SU-DHL-6 (cell line): ENCODE data around the gene SLC38A9.
A peak's percentile ranks its signal among the peaks of the same experiment; 100 is the strongest.

ENCODE experiments used
- H2AFZ ChIP-seq: fragments of 200-600 bp; sonication (generic); 2 replicates; pipeline ENCODE4 v1.6.1; 2014; ENCODE audit warnings: low read depth, mild to moderate bottlenecking, moderate library complexity, mixed read lengths, antibody characterized with exemption, low read length; ENCODE audit not compliant: severe bottlenecking
- H3F3A ChIP-seq: fragments of 200-600 bp; shearing (Covaris generic); 2 replicates; pipeline ENCODE4 v1.6.0; 2016; ENCODE audit warnings: antibody characterized with exemption, mild to moderate bottlenecking; ENCODE audit not compliant: insufficient read depth
- H3K27ac ChIP-seq: fragments of 200-600 bp; sonication (generic); 2 replicates; pipeline ENCODE4 v1.5.1; 2016; ENCODE audit warnings: low read depth, mild to moderate bottlenecking, low read length, moderate library complexity, mixed read lengths
- H3K27me3 ChIP-seq: fragments of 200-600 bp; sonication (generic), shearing (Covaris generic); 2 replicates; pipeline ENCODE4 v1.6.0; 2014; ENCODE audit warnings: mild to moderate bottlenecking, low read length
- H3K36me3 ChIP-seq: fragments of 200-600 bp; sonication (generic); 2 replicates; pipeline ENCODE4 v1.6.1; 2014; ENCODE audit warnings: mild to moderate bottlenecking, low read length, mixed read lengths
- H3K4me2 ChIP-seq: fragments of 300-600, 200-600 bp; shearing (Covaris generic), sonication (generic); 2 replicates; pipeline ENCODE4 v1.6.0; 2014; ENCODE audit warnings: low read length, low read depth, mild to moderate bottlenecking; ENCODE audit not compliant: poor library complexity, severe bottlenecking
- H3K4me3 ChIP-seq: fragments of 200-600 bp; sonication (generic); 2 replicates; pipeline ENCODE4 v1.5.1; 2014; ENCODE audit warnings: antibody characterized with exemption, low read length, mild to moderate bottlenecking, mixed read lengths; ENCODE audit not compliant: insufficient read depth, poor library complexity, severe bottlenecking
- H3K79me2 ChIP-seq: fragments of 200-600 bp; sonication (generic); 2 replicates; pipeline ENCODE4 v1.6.1; 2014; ENCODE audit warnings: mild to moderate bottlenecking, low read length, moderate library complexity; ENCODE audit not compliant: insufficient read depth
- H3K9ac ChIP-seq: fragments of 200-600 bp; sonication (generic); 2 replicates; pipeline ENCODE4 v1.7.0; 2014; ENCODE audit warnings: mild to moderate bottlenecking, low read length
- H3K9me2 ChIP-seq: fragments of 200-600 bp; sonication (generic); replicated peaks from 2 replicates; pipeline ENCODE4 v1.6.1; 2014; ENCODE audit warnings: low read length; ENCODE audit not compliant: insufficient read depth
- H3K9me3 ChIP-seq: fragments of 200-600 bp; sonication (generic); 2 replicates; pipeline ENCODE4 v1.6.1; 2014; ENCODE audit warnings: low read length, mixed read lengths; ENCODE audit not compliant: insufficient read depth
- H4K20me1 ChIP-seq: fragments of 200-600 bp; sonication (generic); 2 replicates; pipeline ENCODE4 v1.6.1; 2014; ENCODE audit warnings: low read depth, mild to moderate bottlenecking, antibody characterized with exemption, low read length, moderate library complexity, mixed read lengths
- CTCF ChIP-seq: fragments of 200-600 bp; sonication (generic); IDR thresholded peaks from one replicate; pipeline ENCODE4 v1.5.1; 2017; ENCODE audit warnings: antibody characterized with exemption, mild to moderate bottlenecking, low read length, moderate library complexity; ENCODE audit not compliant: insufficient read depth, poor library complexity, severe bottlenecking
- EZH2phosphoT487 ChIP-seq: fragments of 200-600 bp; sonication (generic), shearing (Covaris generic); conservative IDR thresholded peaks from 2 replicates; pipeline ENCODE4 v1.6.1; 2018; ENCODE audit warnings: mild to moderate bottlenecking, antibody characterized with exemption, low read length, moderate library complexity, mixed read lengths

SLC38A9 gene

GRCh38 chr5:55713871-55714270 is 1.7 kb upstream of the SLC38A9 start:
- Histone ChIP-seq H3K27me3 (no peaks in the 10 kb centered on the region), H3K4me2 (no peak overlapping the region), H3K9me2 (no peaks in the 10 kb centered on the region), H3F3A (no peaks in the 10 kb centered on the region), H3K36me3 (no peaks in the 10 kb centered on the region), H3K9me3 (no peaks in the 10 kb centered on the region), H4K20me1 (no peaks in the 10 kb centered on the region), H3K79me2 (peaks cover 9% of the 10 kb centered on the region; the same call in 1 of the 2 replicates), H3K9ac (no peak overlapping the region), H3K4me3 (no peak overlapping the region), H2AFZ (no peak overlapping the region), H3K27ac (no peak overlapping the region)
- TF ChIP-seq EZH2phosphoT487 (no peak), CTCF (no peak)

GRCh38 chr5:55711507-55712022 is 559 bp downstream of the SLC38A9 start:
- TF ChIP-seq CTCF (no peak), EZH2phosphoT487 (no peak)
- peak overlapping the region; percentile 99 for H3K4me2 ChIP-seq
- H3K9ac ChIP-seq, result peak overlapping the region; percentile 93
- peaks cover 9% of the 10 kb centered on the region; the same call in 1 of the 2 replicates for H3K79me2 ChIP-seq
- H4K20me1 ChIP-seq, result no peaks in the 10 kb centered on the region
- no peaks in the 10 kb centered on the region for H3K9me3 ChIP-seq
- no peak overlapping the region for H3K27ac ChIP-seq
- H3K36me3 ChIP-seq, result no peaks in the 10 kb centered on the region
- H3K9me2 ChIP-seq, result no peaks in the 10 kb centered on the region
- H2AFZ ChIP-seq, result peak overlapping the region; percentile 68
- peak overlapping the region; percentile 99 for H3K4me3 ChIP-seq
- H3K27me3 ChIP-seq, result no peaks in the 10 kb centered on the region
- H3F3A ChIP-seq, result no peaks in the 10 kb centered on the region

- H3K4me3 ChIP-seq, result no peak overlapping the region
- no peak overlapping the region for H2AFZ ChIP-seq
- peaks cover 9% of the 10 kb centered on the region; the same call in 1 of the 2 replicates for H3K79me2 ChIP-seq
- 0 out of 2 replicates have a peak, but pooled peaks cover 2% of the 10 kb centered on the region for H3K36me3 ChIP-seq
- no peaks in the 10 kb centered on the region for H3K9me2 ChIP-seq
- no peaks in the 10 kb centered on the region for H3K9me3 ChIP-seq
- no peaks in the 10 kb centered on the region for H4K20me1 ChIP-seq
- no peak overlapping the region for H3K27ac ChIP-seq
- TF ChIP-seq CTCF (no peak), EZH2phosphoT487 (no peak)
- no peak overlapping the region for H3K4me2 ChIP-seq
- H3K27me3 ChIP-seq, result no peaks in the 10 kb centered on the region
- no peak overlapping the region for H3K9ac ChIP-seq
- H3F3A ChIP-seq, result no peaks in the 10 kb centered on the region
Observed at GRCh38 chr5:55708732-55709131, 3.4 kb downstream of the SLC38A9 start.
